SK-N-SH treated with all-trans-retinoic acid at 6 μM for 48 hours (cell line): ENCODE data around the gene CCNA1.

Experiments
- CSRNP3 ChIP-seq: fragments of 250-450 bp; sonication (Bioruptor Pico); IDR thresholded peaks from 2 replicates; pipeline ENCODE4 v1.5.1; 2021; ENCODE audit warnings: mild to moderate bottlenecking, moderate library complexity
- ISL1 ChIP-seq: fragments of 250-450 bp; sonication (Bioruptor Pico); IDR thresholded peaks from 2 replicates; pipeline ENCODE4 v2.1.2; 2022; ENCODE audit warnings: mild to moderate bottlenecking, moderate library complexity
- ZNF8 ChIP-seq: fragments of 450-650 bp; formaldehyde crosslinking; IDR thresholded peaks from 2 replicates; pipeline ENCODE4 v1.5.0; 2020; ENCODE audit warnings: mild to moderate bottlenecking, moderate library complexity

DNA sequence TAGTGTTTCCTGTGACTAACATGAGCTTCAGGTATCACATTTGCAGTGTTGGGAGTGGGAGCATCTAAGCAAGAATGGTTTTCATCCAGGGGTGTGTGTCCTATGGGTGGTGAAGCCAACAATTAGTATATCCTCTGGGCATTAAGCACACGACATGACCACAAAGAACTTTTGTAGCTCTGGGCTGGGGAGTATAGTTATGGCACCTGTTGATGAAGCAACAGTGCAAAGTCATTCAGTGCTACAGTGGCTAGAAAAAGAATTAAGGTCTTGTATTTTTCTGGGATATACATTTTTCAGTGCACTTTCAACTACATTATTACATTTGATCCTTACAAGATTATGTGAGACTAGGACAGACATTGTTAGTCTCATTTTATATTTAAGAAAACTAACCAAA, 21.8 kb downstream of the CCNA1 start:
- TF ChIP-seq ISL1 (CRISPR knock-in tag) (no peak), ZNF8 (CRISPR knock-in tag) (no peak), CSRNP3 (CRISPR knock-in tag) (no peak)
